Amygdala (tissue), 56 donors: ENCODE data around the gene IGF1R.
A peak's percentile ranks its signal among the peaks of the same experiment; 100 is the strongest.

ENCODE experiments used
- DNase-seq, 56 donors: peaks; one replicate each; lab custom pipeline; 2025; lab: John Stamatoyannopoulos, UW

Gene IGF1R

GRCh38 chr15:98738689-98739401 lies 90.5 kb downstream of the IGF1R start:
- no peak for DNase-seq

DNA sequence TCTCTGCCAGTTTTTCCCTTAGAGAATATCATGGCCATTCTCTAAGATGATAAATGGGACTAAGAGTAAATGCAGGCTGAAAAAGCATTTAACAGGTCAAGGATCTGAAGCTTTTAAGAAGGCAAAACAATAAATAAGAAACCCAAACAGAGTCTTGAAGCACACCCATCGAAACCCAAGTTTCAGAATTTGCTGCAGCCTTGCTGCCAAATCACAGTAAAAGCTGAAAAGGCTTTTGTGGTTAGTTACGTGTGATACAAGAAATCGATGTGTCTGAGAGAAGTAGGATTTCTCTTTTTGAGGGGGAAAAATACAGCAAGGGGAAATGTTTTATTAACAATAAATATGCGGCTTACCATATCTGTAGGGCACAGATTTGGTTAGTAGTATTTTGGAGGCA lies 92.0 kb downstream of the IGF1R start:
- no peak for DNase-seq

- DNase-seq, result no peak
These were observed 92.6 kb downstream of the IGF1R start for GRCh38 chr15:98740963-98741362.

DNA sequence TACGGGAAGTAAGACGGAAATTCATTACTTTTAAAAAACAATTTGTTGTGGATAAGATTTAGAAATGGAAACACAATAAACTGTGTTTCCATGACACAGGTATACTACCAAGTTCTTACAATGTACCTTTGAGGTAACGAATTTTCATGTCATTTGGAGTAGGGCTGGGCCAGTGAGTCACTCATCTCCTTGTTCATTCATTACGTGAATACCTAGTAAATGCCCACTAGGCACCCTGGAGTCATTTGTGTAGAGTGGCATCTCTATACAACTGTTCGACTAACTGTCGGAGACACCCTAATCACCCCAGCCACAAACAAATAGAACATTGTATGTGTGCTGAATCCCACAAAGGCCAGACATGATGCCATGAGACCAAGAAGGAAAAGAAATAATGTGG lies 94.8 kb downstream of the IGF1R start:
- no peak for DNase-seq

DNA sequence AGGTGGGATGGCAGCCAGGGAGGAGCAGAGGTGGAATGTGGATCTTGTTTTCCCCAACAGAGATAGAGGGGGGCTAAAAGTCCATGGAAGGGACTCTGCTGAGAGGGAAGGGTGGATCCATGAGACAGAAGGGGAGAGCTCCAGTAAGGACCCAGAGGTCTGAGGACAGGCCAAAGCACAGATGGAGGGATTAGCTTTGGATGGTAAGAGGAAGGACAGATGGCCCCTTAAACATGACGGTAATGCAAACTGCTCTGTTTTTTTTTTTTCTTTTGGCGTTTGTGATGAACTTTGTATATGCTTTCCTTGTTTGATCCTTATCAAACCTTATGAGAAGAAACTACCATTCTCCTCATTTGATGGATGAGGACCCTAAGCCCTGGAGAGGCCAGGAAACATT lies 96.2 kb downstream of the IGF1R start:
- DNase-seq, result no peak

GRCh38 chr15:98745179-98745578 lies 96.8 kb downstream of the IGF1R start:
- DNase-seq, result no peak

GRCh38 chr15:98745650-98746374 lies 97.5 kb downstream of the IGF1R start:
- no peak for DNase-seq

DNA sequence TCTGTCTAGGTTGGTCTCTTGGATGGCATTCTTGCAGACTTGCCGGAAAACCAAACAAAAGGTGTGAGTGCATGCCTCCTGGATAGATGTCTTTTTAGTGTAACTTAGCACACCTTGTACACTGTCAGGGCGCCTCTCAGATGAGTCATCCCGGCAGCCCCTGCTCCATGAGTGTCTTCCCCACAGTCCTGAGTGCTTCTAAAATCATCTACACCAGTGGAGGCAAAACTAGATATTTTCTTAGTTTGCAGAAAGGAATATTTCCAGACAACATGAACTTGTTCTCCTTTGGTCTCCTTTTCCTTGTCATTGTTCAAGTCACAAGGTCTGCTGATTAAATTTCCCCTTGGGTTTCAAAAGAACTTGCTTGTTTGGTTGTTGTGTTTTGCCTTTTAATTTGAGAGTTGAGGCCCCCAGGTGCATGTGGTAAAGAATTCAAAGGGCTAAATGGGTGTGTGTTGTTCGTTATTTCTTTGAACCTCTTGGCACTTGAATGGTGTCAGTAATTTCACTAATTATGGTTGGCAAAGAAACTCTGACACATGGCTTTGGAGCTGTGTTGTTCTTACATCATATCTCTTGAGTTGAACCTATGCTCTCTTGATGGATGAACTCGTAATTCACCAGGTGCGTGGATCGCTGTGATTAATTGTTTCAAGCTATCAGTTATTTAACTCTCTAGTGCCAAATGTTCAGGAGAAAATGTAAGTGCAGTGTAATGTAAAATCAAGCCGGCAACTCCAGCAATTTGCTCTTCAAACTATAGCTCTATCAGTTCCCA lies 98.2 kb downstream of the IGF1R start:
- no peak for DNase-seq

DNA sequence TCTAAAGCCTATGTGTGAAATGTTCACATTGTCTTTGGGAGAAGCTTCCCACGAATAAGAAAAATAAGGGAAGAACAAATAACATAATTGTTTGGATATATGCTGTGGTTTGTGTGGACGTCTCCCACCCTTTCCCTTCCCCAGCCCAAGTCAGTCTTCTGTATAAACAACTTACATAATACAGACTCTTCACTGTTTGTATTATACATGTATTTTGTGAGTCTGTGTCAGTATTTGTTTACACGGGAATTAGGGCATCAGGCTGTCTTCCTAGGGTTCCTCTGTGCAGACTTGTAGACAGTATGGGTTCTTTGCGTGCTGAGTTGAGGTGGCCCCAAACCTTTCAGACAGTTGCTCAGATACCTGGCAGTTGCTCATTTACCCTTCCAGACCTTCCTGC lies 103.4 kb downstream of the IGF1R start:
- DNase-seq, result no peak

DNA sequence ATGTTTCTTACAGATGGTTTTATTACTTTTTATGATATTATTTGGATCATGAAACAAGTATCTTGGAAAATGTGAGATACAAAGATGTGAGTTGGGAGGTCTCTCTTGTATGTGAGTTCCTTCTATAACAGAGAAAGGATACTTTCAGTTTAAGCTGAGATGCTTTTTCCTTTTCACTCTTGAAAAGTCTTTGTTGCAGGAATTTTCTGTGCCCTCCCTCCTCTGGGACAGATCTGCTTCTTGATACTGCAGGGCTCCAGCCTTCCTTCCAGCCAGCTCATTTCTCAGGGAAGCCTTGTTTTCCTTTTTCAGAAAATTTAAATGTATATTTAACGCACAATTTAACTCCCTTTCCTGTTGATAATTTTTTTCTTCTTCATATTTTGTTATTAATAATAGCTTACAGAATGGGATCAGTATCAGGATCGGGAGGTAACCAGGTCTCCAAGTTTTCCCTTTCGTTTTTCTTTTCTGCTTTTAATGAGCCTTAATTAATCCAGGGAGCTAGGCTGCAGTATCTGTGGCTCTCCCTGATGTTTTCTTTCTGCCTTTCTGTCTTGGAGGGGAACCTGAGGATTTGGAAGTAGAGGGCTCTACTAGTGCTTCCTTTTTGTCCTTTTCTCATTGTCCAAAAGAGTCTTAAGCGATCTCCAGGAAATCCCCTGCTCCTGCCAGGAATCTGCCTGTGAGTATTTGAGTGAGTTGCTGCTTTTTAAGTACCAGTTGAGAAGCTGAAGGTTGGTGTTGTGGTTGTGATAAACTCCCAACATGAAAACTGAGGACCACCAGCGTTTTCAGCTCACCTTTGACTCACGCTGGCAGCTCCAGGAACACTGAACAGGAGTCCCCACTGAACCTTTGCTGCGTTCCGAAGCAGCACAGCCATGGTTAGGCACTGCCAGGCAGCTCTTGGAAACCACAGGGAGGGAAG lies 105.7 kb downstream of the IGF1R start:
- DNase-seq, result peak in 1 of 56 donors; percentile 9

DNA sequence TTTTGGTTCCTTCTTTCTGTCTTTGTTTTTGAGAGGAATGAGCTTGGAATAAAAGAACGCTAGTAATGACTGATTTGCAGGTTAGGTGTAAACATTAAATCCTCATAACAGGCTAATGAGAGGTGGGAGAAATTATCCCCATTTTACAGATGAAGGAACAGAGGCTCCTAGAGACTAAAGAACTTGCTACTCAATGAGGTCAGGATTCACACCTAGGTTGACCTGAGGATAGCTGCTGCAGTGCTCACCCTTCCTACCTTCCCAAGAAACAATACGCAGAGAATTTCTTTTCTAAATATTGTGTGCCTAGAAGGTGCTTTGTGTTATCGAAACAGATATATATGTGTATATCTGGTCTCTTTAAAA lies 106.3 kb downstream of the IGF1R start:
- no peak for DNase-seq

- DNase-seq, result no peak
These were observed 106.8 kb downstream of the IGF1R start for GRCh38 chr15:98755138-98755537.

DNA sequence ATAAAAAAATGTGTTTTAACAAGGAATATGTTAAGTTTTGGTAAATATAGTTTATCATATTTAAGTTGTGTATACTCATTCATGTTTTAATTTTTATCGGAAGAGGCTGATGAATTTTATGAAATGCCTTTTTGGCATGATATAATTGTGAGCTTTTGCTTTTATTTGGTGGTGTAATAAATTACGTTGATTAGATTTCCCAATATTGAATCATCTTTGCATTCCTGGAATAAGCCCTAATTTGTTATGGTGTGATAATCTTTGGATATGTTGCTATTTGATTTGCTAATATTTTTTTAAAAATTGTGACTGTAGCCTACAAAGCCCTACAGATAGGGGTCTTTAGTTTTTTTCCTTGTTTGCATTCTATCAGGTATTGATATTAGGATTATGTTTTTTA lies 107.4 kb downstream of the IGF1R start:
- no peak for DNase-seq

- no peak for DNase-seq
These were observed 109.9 kb downstream of the IGF1R start for GRCh38 chr15:98758224-98758623.

GRCh38 chr15:98759277-98759676 lies 110.9 kb downstream of the IGF1R start:
- DNase-seq, result no peak

- peak in 1 of 56 donors; percentile 8 for DNase-seq
These were observed 111.9 kb downstream of the IGF1R start for GRCh38 chr15:98760112-98760826.

- DNase-seq, result no peak
These were observed 112.6 kb downstream of the IGF1R start for GRCh38 chr15:98760975-98761374.

DNA sequence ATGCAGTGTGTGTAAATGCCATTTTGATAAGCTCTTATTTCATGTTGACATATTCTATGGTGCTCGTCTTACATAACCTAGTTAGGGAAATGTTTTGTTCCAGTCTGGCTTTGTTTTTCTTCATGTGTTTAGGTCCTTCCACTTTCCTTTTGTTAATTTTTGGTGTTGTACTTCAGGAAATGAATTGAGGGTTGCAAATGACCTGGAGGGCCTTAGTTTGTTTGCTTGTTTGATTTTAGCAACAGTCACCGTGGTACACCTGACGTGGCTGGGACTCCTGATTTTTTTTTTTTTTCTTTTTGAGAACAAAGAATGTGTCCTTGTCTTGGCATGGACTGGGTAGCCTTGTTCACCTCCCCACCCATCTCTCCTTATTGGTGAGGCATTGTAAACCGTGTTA lies 114.8 kb downstream of the IGF1R start:
- no peak for DNase-seq

- DNase-seq, result no peak
These were observed 116.0 kb downstream of the IGF1R start for GRCh38 chr15:98764291-98764690.

DNA sequence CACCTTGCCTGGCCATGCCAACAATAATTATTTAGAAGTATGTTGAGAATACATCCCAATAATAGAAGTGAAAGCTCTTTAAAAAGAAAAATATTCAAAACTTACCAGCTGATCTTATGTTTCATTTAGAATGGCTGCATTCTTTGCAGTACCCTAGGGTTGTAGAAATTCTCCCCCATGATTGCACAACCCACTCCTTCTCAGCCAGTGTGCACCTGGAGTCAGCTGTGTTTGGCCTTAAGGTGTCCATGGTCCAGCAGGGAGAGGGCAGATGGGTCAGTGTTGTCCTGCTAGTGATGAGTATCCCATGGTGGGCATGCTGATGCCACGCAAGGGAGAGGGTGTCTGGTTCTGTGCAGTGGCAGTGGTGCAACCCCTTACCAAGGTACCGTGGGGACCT lies 117.3 kb downstream of the IGF1R start:
- no peak for DNase-seq
